Activated CD4-positive, alpha-beta T cell treated with anti-CD3 and anti-CD28 coated beads, Interleukin-10, Interleukin-2, amounts not matched to agents 100 ng/mL and 50 ng/mL, durations not matched to agents 16 hours and 8 hours (primary cell): Measurements from ENCODE around the gene LIN28B.
"Not testable (repeated sequence)": the region's sequence is repeated elsewhere in the genome, so short reads cannot be mapped to it uniquely, and the experiment has no call there.

Source experiments
- DNase-seq: peaks from one replicate; pipeline ENCODE4 v3.0.0-alpha.2; 2020

Gene LIN28B

GRCh38 chr6:104957301-104958177 lies 632 bp downstream of the LIN28B start:
- DNase-seq, result peak; percentile 7

DNA sequence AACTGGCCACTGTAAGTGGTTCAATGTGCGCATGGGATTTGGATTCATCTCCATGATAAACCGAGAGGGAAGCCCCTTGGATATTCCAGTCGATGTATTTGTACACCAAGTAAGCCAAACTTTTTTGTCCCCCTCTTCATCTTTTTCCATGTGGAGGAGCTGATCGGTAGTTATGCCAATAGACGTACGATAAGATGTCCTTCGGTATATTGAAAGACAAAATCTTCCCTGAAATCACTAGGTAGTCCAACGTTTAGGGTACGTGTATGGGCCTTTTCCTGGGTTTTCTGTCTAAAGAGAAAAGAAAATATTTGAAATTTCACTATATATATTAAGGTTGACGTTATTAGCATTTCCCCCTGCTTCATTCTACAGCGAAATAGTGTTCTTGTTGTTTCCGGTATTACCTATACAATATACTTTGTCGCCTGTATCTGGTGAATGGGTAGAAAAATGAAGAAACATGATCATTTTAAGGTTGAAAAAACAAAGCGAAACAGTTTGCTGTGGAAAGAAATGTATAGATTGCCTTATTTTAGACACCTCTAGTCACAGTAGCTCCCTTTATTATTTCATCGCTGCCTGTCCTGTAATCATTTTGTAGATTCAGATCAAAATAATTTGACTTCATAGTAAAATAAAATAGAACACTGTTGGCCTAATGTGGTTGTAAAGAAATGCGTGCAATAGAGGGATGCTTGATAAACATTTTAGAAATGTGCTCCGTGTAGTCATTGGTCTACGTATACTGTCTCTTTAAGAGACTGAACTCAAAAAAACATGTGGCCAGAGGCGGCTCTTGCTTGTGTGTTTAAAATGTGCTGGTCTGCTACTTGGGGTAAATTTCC lies 1.5 kb downstream of the LIN28B start:
- no peak for DNase-seq

GRCh38 chr6:104959026-104959858 lies 2.3 kb downstream of the LIN28B start:
- no peak for DNase-seq

- no peak for DNase-seq
These were observed 12.2 kb downstream of the LIN28B start for GRCh38 chr6:104969108-104969507.

DNA sequence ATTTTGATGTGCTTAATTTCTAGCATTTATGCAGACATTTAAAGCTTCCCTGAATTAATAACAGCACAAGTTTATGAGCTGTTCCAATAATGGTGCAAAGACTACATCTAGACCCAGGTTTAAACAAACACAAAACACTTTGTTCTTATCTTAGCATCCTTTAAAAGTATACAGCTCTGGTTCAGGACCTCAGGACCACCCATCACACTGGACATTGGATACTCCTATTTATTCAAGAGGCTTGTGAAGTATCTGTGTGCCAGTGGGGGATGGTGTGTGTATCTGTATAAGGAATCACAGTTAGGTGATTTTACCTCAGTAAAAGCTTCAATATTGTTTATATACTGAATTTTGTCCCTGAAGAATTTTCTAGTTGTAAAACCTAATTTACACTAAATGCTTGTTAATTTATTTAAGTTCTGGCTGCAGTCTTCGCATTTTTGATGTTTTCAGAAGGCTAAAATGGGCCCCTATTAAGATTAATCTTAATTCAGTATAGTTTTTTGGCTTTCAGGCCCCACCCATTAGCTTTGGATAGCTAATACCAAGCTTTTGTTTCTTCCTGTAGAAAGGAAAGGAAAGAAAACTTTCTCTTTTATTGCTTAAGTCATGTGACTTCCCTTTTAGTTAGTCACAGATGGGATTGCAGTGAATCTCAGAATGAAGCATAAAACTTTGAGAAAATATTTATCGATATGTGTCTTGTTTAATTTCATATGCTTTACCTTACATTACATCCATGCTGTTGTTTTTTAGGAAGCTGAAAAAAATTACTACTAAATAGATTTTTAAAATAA lies 13.1 kb downstream of the LIN28B start:
- DNase-seq, result no peak

- DNase-seq, result no peak
These were observed 16.5 kb downstream of the LIN28B start for GRCh38 chr6:104973404-104973803.

- DNase-seq, result no peak
These were observed 26.4 kb downstream of the LIN28B start for GRCh38 chr6:104983296-104983695.

GRCh38 chr6:104983776-104984175 lies 26.9 kb downstream of the LIN28B start:
- DNase-seq, result no peak

GRCh38 chr6:104984831-104985230 lies 27.9 kb downstream of the LIN28B start:
- DNase-seq, result no peak

- DNase-seq, result not testable (repeated sequence)
These were observed 29.0 kb downstream of the LIN28B start for GRCh38 chr6:104985875-104986274.

DNA sequence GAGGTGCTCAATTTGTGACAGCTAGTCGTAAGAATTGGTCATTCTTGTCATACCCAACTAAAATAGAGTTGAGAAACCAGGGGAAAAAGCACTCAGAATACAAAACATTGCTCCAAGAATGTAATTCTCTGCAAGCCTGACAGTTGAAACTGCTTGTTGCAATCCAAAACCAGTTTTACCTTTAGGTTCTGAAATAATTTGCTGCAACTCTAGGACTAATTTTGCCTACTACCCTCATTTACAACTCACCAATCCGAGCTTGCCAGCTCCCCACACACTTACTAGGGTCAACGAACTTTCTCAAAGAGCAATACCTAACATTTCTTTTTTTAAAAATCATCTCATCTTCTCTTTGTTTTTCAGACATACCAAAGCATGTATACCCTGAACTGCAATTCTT lies 29.7 kb downstream of the LIN28B start:
- no peak for DNase-seq

- DNase-seq, result no peak
These were observed 30.3 kb downstream of the LIN28B start for GRCh38 chr6:104987218-104987617.

- DNase-seq, result no peak
These were observed 33.2 kb downstream of the LIN28B start for GRCh38 chr6:104990085-104990484.

- not testable (repeated sequence) for DNase-seq
These were observed 34.2 kb downstream of the LIN28B start for GRCh38 chr6:104991062-104991461.

GRCh38 chr6:104993576-104993975 lies 36.7 kb downstream of the LIN28B start:
- not testable (repeated sequence) for DNase-seq

GRCh38 chr6:104995989-104996617 lies 39.2 kb downstream of the LIN28B start:
- DNase-seq, result no peak

GRCh38 chr6:105001063-105001462 lies 44.2 kb downstream of the LIN28B start:
- DNase-seq, result no peak

- no peak for DNase-seq
These were observed 45.0 kb downstream of the LIN28B start for GRCh38 chr6:105001906-105002305.

DNA sequence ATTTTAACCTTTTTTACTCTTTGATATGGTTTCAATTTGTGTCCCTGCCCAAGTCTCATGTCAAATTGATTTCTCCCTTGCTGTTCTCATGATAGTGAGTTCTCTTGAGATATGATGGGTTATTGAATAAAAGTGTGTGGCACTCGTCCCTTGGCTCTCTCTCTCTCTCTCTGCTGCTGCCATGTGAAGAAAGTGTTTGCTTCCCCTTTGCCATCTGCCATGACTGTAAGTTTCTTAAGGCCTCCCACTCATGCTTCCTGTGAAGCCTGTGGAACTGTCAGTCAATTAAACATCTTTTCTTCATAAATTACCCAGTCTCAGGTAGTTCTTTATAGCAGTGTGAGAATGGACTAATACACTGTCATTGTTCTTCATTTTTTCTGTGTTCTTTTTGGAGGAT lies 48.5 kb downstream of the LIN28B start:
- no peak for DNase-seq

DNA sequence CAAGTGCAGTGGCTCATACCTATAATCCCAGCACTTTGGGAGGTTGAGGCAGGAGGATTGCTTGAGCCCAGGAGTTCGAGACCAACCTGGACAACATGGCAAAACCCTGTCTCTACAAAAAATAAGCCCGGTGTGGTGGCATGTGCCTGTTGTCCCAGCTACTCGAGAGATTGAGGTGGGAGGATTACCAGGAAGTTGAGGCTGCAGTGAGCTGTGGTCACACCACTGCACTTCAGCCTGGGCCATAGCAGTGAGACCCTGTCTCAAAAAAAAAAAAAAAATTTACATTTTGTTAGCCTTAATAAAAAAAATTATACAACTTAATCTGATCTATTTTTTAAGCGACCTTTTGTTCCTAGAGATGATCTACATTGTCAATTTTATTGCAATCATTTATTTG lies 56.6 kb downstream of the LIN28B start:
- DNase-seq, result not testable (repeated sequence)

GRCh38 chr6:105014448-105014847 lies 57.5 kb downstream of the LIN28B start:
- DNase-seq, result no peak

GRCh38 chr6:105014954-105015353 lies 58.0 kb downstream of the LIN28B start:
- no peak for DNase-seq
